MM.1S (cell line): ENCODE results near the gene CARD10.
"Not testable (repeated sequence)": the region's sequence is repeated elsewhere in the genome, so short reads cannot be mapped to it uniquely, and the experiment has no call there.

Experiments
- DNase-seq: peaks from one replicate; pipeline ENCODE4 v3.0.0-alpha.2; 2015
- H2AFZ ChIP-seq: fragments of 300-600 bp; sonication (generic); 2 replicates; pipeline ENCODE4 v1.6.0; 2016; ENCODE audit warnings: antibody characterized with exemption, low read length
- H3F3A ChIP-seq: fragments of 300-600 bp; sonication (generic); 2 replicates; pipeline ENCODE4 v1.6.1; 2016; ENCODE audit warnings: mild to moderate bottlenecking, antibody characterized with exemption, low read length, moderate library complexity, mixed read lengths; ENCODE audit not compliant: insufficient read depth
- H3K27ac ChIP-seq: fragments of 300-600 bp; sonication (generic); 2 replicates; pipeline ENCODE4 v1.5.1; 2016; ENCODE audit warnings: mild to moderate bottlenecking, low read length
- H3K27me3 ChIP-seq: fragments of 300-600 bp; sonication (generic); replicated peaks from 2 replicates; pipeline ENCODE4 v1.6.0; 2016; ENCODE audit warnings: low read length; ENCODE audit not compliant: insufficient read depth
- H3K36me3 ChIP-seq: fragments of 300-600 bp; sonication (generic); replicated peaks from 2 replicates; pipeline ENCODE4 v1.6.1; 2016; ENCODE audit warnings: mild to moderate bottlenecking, low read length, mixed read lengths; ENCODE audit not compliant: insufficient read depth
- H3K4me1 ChIP-seq: fragments of 300-600 bp; sonication (generic); 2 replicates; pipeline ENCODE4 v1.6.1; 2016; ENCODE audit warnings: low read length, mixed read lengths
- H3K4me2 ChIP-seq: fragments of 300-600 bp; sonication (generic); 2 replicates; pipeline ENCODE4 v1.6.0; 2016; ENCODE audit warnings: low read depth, low read length
- H3K4me3 ChIP-seq: fragments of 300-600 bp; sonication (generic); 2 replicates; pipeline ENCODE4 v1.5.1; 2016; ENCODE audit warnings: low read length, mixed read lengths
- H3K79me2 ChIP-seq: fragments of 300-600 bp; sonication (generic); 2 replicates; pipeline ENCODE4 v1.6.1; 2016; ENCODE audit warnings: mixed run types, low read length, mixed read lengths
- H3K9ac ChIP-seq: fragments of 300-600 bp; sonication (generic); 2 replicates; pipeline ENCODE4 v1.6.1; 2016; ENCODE audit warnings: low read length, mixed read lengths
- H3K9me2 ChIP-seq: fragments of 300-600 bp; sonication (generic); replicated peaks from 2 replicates; pipeline ENCODE4 v1.6.1; 2016; ENCODE audit warnings: mild to moderate bottlenecking, low read length, mixed read lengths; ENCODE audit not compliant: insufficient read depth
- H3K9me3 ChIP-seq: fragments of 300-600 bp; sonication (generic); replicated peaks from 2 replicates; pipeline ENCODE4 v1.6.1; 2016; ENCODE audit warnings: mild to moderate bottlenecking, low read length, mixed read lengths; ENCODE audit not compliant: insufficient read depth
- H4K20me1 ChIP-seq: fragments of 300-600 bp; sonication (generic); 2 replicates; pipeline ENCODE4 v1.6.1; 2016; ENCODE audit warnings: mild to moderate bottlenecking, low read length, moderate library complexity, mixed read lengths; ENCODE audit not compliant: insufficient read depth
- CTCF ChIP-seq: fragments of 300-600 bp; sonication (generic); IDR thresholded peaks from 2 replicates; pipeline ENCODE4 v1.5.1; 2016; ENCODE audit warnings: antibody characterized with exemption, low read length, mixed read lengths
- EZH2 ChIP-seq: fragments of 300-600 bp; sonication (generic); optimal IDR thresholded peaks from 2 replicates; pipeline ENCODE3; 2017; ENCODE audit warnings: low read depth, mild to moderate bottlenecking, antibody characterized with exemption, low read length, mixed read lengths
- EZH2phosphoT487 ChIP-seq: fragments of 300-600 bp; sonication (generic); IDR thresholded peaks from 2 replicates; pipeline ENCODE4 v1.6.1; 2018; ENCODE audit warnings: antibody characterized with exemption, low read length

CARD10 gene

GRCh38 chr22:37552524-37553163 lies 33.4 kb upstream of the CARD10 start:
- no peaks in the 10 kb centered on the region for H3K79me2 ChIP-seq
- H3K4me2 ChIP-seq: no peak overlapping the region
- peaks cover 49% of the 10 kb centered on the region for H3K27me3 ChIP-seq
- H2AFZ ChIP-seq: no peak overlapping the region
- no peaks in the 10 kb centered on the region for H3K4me1 ChIP-seq
- H3K9ac ChIP-seq: no peak overlapping the region
- H3F3A ChIP-seq: no peaks in the 10 kb centered on the region
- H3K9me2 ChIP-seq: no peaks in the 10 kb centered on the region
- H3K27ac ChIP-seq: no peak overlapping the region
- H3K36me3 ChIP-seq: no peaks in the 10 kb centered on the region
- DNase-seq: no peak
- no peak for TF ChIP-seq EZH2
- no peak for TF ChIP-seq EZH2phosphoT487
- no peak for TF ChIP-seq CTCF
- H3K4me3 ChIP-seq: no peak overlapping the region
- H3K9me3 ChIP-seq: no peaks in the 10 kb centered on the region
- no peaks in the 10 kb centered on the region for H4K20me1 ChIP-seq

GRCh38 chr22:37551981-37552380 lies 32.8 kb upstream of the CARD10 start:
- no peak for DNase-seq
- H3K36me3 ChIP-seq: no peaks in the 10 kb centered on the region
- no peak overlapping the region for H3K9ac ChIP-seq
- no peaks in the 10 kb centered on the region for H3K9me2 ChIP-seq
- no peak overlapping the region for H3K4me3 ChIP-seq
- no peaks in the 10 kb centered on the region for H4K20me1 ChIP-seq
- no peaks in the 10 kb centered on the region for H3F3A ChIP-seq
- H3K4me2 ChIP-seq: no peak overlapping the region
- no peaks in the 10 kb centered on the region for H3K4me1 ChIP-seq
- H2AFZ ChIP-seq: no peak overlapping the region
- TF ChIP-seq EZH2phosphoT487 (no peak), CTCF (no peak), EZH2 (no peak)
- no peaks in the 10 kb centered on the region for H3K9me3 ChIP-seq
- peaks cover 42% of the 10 kb centered on the region for H3K27me3 ChIP-seq
- no peak overlapping the region for H3K27ac ChIP-seq
- no peaks in the 10 kb centered on the region for H3K79me2 ChIP-seq

DNA sequence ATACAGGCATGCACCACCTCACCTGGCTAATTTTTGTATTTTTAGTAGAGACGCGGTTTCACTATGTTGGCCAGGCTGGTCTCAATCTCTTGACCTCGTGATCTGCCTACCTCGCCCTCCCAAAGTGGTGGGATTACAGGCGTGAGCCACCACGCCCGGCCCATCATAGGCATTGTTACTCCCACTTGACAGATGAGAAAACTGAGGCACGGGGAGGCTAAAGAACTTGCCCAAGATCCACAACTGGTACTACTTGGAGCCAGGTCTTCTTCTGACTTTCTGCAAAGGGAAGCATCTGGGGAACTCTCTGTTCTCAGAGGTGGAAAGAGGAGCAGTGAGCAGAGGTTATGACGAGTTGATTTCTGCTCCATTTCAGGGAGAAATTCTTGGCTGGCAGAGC lies 31.7 kb upstream of the CARD10 start:
- not testable (repeated sequence) for H3K4me2 ChIP-seq, H3K79me2 ChIP-seq, H4K20me1 ChIP-seq, DNase-seq, H3K36me3 ChIP-seq, H3K9ac ChIP-seq, H3K27ac ChIP-seq, H3K9me2 ChIP-seq, H3K4me3 ChIP-seq, H3F3A ChIP-seq, H3K9me3 ChIP-seq, H3K4me1 ChIP-seq, H2AFZ ChIP-seq
- H3K27me3 ChIP-seq: peaks cover 33% of the 10 kb centered on the region

DNA sequence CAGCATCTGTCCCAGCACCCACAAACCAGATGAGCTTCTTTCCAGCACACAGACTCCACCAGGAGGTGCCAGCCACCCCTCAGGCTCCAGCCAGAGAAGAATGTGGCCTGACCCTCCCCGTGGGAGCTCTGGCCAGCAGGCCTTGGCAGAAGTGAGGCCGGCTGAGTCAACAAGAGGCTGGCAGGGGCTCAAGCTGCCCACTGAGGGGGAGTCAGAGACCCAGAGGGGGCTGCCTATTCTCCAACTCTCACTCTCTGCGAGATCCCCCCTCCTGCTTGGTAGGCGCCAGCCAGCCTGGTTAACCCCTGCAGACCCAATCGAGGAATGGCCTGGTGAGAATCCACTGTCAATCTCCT lies 30.5 kb upstream of the CARD10 start:
- no peak for TF ChIP-seq EZH2phosphoT487
- no peak for TF ChIP-seq CTCF
- no peak for TF ChIP-seq EZH2
- H3K9ac ChIP-seq: no peak overlapping the region

More for the DNA sequence above, 30.5 kb upstream of the CARD10 start:
- no peak overlapping the region for H3K4me2 ChIP-seq
- no peaks in the 10 kb centered on the region for H3K79me2 ChIP-seq
- H3K4me1 ChIP-seq: peaks cover 10% of the 10 kb centered on the region
- H3K27me3 ChIP-seq: peaks cover 26% of the 10 kb centered on the region
- no peaks in the 10 kb centered on the region for H4K20me1 ChIP-seq
- no peaks in the 10 kb centered on the region for H3K9me2 ChIP-seq
- DNase-seq: no peak
- H3F3A ChIP-seq: no peaks in the 10 kb centered on the region
- no peak overlapping the region for H2AFZ ChIP-seq
- H3K27ac ChIP-seq: no peak overlapping the region
- H3K9me3 ChIP-seq: no peaks in the 10 kb centered on the region
- no peak overlapping the region for H3K4me3 ChIP-seq
- H3K36me3 ChIP-seq: no peaks in the 10 kb centered on the region
